SIG-M5 treated with dmso at 0.1 percent for 504 hours (cell line): ENCODE results near the gene TTC39B.
A peak's percentile ranks its signal among the peaks of the same experiment; 100 is the strongest.
"Not testable (repeated sequence)": the region's sequence is repeated elsewhere in the genome, so short reads cannot be mapped to it uniquely, and the experiment has no call there.

Experiments used
- DNase-seq: peaks from one replicate; lab custom pipeline; 2025; ENCODE audit not compliant: unreplicated experiment; lab: John Stamatoyannopoulos, UW

Gene TTC39B

GRCh38 chr9:15306757-15307522 is at the start of gene TTC39B:
TTC39B (minus strand) TSS chr9:15307216; CDS start chr9:15307125, 91 bp downstream.
- peak; percentile 62 for DNase-seq

GRCh38 chr9:15355669-15356068 is 48.7 kb upstream of the TTC39B start:
- DNase-seq: no peak

- DNase-seq: no peak
Observed at GRCh38 chr9:15354713-15355112, 47.7 kb upstream of the TTC39B start.

GRCh38 chr9:15353892-15354291 is 46.9 kb upstream of the TTC39B start:
- DNase-seq: no peak

GRCh38 chr9:15352306-15352705 is 45.3 kb upstream of the TTC39B start:
- DNase-seq: no peak

- peak; percentile 10 for DNase-seq
Observed at GRCh38 chr9:15349892-15350761, 43.1 kb upstream of the TTC39B start.

GRCh38 chr9:15346837-15347236 is 39.8 kb upstream of the TTC39B start:
- DNase-seq: no peak

- no peak for DNase-seq
Observed at GRCh38 chr9:15344191-15344590, 37.2 kb upstream of the TTC39B start.

- no peak for DNase-seq
Observed at GRCh38 chr9:15333376-15333881, 26.4 kb upstream of the TTC39B start.

- DNase-seq: no peak
Observed at GRCh38 chr9:15332939-15333338, 25.9 kb upstream of the TTC39B start.

GRCh38 chr9:15329539-15330109 is 22.6 kb upstream of the TTC39B start:
- DNase-seq: no peak

- no peak for DNase-seq
Observed at GRCh38 chr9:15328946-15329345, 21.9 kb upstream of the TTC39B start.

GRCh38 chr9:15322695-15323094 is 15.7 kb upstream of the TTC39B start:
- DNase-seq: not testable (repeated sequence)

GRCh38 chr9:15319661-15320060 is 12.6 kb upstream of the TTC39B start:
- DNase-seq: not testable (repeated sequence)

- DNase-seq: no peak
Observed at GRCh38 chr9:15317836-15318235, 10.8 kb upstream of the TTC39B start.

GRCh38 chr9:15311607-15312006 is 4.6 kb upstream of the TTC39B start:
- DNase-seq: no peak

GRCh38 chr9:15310107-15310850 is 3.3 kb upstream of the TTC39B start:
- no peak for DNase-seq

- no peak for DNase-seq
Observed at GRCh38 chr9:15308511-15308910, 1.5 kb upstream of the TTC39B start.

GRCh38 chr9:15307523-15307841 is 466 bp upstream of the TTC39B start:
- DNase-seq: no peak

- peak; percentile 33 for DNase-seq
Observed at GRCh38 chr9:15306068-15306756, 804 bp downstream of the TTC39B start.
